ENCODE data around the gene PTPA. TPM values are rescaled to one million over a fixed set of nuclear protein-coding genes. Genes with fewer than 3 reads are reported as not detected.

The PTPA gene
- total and polyA plus RNA-seq, 2 donors (not counting 3 experiments of a cell fraction or from before 2014, with no cell fraction given): 97.7 to 121 TPM

DNA sequence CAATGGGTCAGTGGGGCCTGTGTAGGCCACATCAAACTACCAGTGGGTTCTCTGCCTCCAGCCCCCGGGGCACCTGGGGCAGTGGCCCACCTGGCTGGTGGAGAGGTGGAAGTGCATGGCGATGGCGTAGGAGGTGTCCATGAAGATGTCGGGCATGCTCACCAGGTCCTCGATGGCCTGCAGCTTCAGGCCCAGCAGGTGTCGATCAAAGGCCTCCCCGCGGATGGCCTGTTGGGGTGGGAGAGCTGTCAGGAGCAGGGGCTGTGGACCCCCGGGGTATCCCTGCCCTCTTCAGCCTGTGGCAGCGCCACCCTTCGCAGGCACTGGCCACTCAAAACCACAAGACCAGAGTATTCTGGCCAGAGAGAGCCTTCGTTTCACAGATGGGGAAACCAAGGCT is 15.3 kb upstream of the PTPA start:
- ChIA-PET POLR2A (no interaction called here), CTCF (no interaction called here)
- FAIRE-seq (no peak), DNase-seq (ENCODE audit: low read depth, low spot score) (no peak)
- Histone ChIP-seq H3K4me1 (ENCODE audit: control insufficient read depth, extremely low read depth, insufficient read depth, low read length) (no peaks in the 10 kb centered on the region), H3K36me3 (ENCODE audit: control insufficient read depth in 2 of 2, extremely low read depth in 1 of 2, insufficient read depth in 2 of 2, low read length in 2 of 2) (peaks cover 0 to 2% of the 10 kb centered on the region in 2 experiments), H3K27ac (ENCODE audit: insufficient read depth, low read depth, low read length) (no peak overlapping the region), H3K27me3 (ENCODE audit: control insufficient read depth in 2 of 2, insufficient read depth in 2 of 2, low read length in 2 of 2) (no peaks in the 10 kb centered on the region), H2AFZ (ENCODE audit: low read depth, low read length) (no peak overlapping the region), H3K9me3 (replicated peaks; ENCODE audit: control insufficient read depth, insufficient read depth, low read length) (no peaks in the 10 kb centered on the region), H3K79me2 (ENCODE audit: control insufficient read depth, insufficient read depth, low read length) (no peaks in the 10 kb centered on the region), H3K9me1 (replicated peaks; ENCODE audit: control insufficient read depth, extremely low read depth, insufficient read depth, low read length) (no peaks in the 10 kb centered on the region), H3K4me3 (replicated peaks in 1 of 3; ENCODE audit: insufficient read depth in 1 of 3, low read depth in 1 of 3, low read length in 3 of 3) (no peak overlapping the region), H3K9ac (replicated peaks; ENCODE audit: extremely low read depth, insufficient read depth, low read length) (no peak overlapping the region), H4K20me1 (replicated peaks; ENCODE audit: control insufficient read depth, extremely low read depth, insufficient read depth, low read length) (no peaks in the 10 kb centered on the region), H3K4me2 (ENCODE audit: insufficient read depth, low read length) (no peak overlapping the region)
- no TSS peak for BruUV-seq (replicated peaks)
- intact Hi-C loops (cut with micrococcal nuclease): no loop called here
- TF ChIP-seq MAX (IDR thresholded peaks at IDR 0.05; ENCODE audit: insufficient read depth, insufficient read length) (no peak), JUN (IDR thresholded peaks at IDR 0.05; ENCODE audit: borderline replicate concordance, insufficient read depth, insufficient read length, low read depth) (no peak), POLR2A (IDR thresholded peaks at IDR 0.05; ENCODE audit: low read depth, low read length) (no peak), POLR2AphosphoS5 (IDR thresholded peaks at IDR 0.05; ENCODE audit: insufficient read depth, low read depth, low read length) (no peak), GATA2 (IDR thresholded peaks at IDR 0.05; ENCODE audit: insufficient read depth, insufficient read length, low read depth, low read length) (no peak), EZH2 (IDR thresholded peaks at IDR 0.05; ENCODE audit: borderline replicate concordance, low read depth, low read length, severe bottlenecking) (no peak), FOS (IDR thresholded peaks at IDR 0.05; ENCODE audit: borderline replicate concordance, insufficient read depth, low read length) (no peak), MYC (IDR thresholded peaks at IDR 0.05; ENCODE audit: low read depth, low read length) (no peak)
- TF ChIP-seq, protein P1, sequence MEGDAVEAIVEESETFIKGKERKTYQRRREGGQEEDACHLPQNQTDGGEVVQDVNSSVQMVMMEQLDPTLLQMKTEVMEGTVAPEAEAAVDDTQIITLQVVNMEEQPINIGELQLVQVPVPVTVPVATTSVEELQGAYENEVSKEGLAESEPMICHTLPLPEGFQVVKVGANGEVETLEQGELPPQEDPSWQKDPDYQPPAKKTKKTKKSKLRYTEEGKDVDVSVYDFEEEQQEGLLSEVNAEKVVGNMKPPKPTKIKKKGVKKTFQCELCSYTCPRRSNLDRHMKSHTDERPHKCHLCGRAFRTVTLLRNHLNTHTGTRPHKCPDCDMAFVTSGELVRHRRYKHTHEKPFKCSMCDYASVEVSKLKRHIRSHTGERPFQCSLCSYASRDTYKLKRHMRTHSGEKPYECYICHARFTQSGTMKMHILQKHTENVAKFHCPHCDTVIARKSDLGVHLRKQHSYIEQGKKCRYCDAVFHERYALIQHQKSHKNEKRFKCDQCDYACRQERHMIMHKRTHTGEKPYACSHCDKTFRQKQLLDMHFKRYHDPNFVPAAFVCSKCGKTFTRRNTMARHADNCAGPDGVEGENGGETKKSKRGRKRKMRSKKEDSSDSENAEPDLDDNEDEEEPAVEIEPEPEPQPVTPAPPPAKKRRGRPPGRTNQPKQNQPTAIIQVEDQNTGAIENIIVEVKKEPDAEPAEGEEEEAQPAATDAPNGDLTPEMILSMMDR (IDR thresholded peaks at IDR 0.05; ENCODE audit: extremely low read depth in 1 of 2, insufficient read depth in 1 of 2, low read depth in 1 of 2, low read length in 2 of 2): no peak
- dilution Hi-C loops (cut with MboI; ENCODE audit: extremely low pct_ligation_motif_present, low sequenced_read_pairs): no loop called here

All from endothelial cell of umbilical vein (primary cell).